Gastroesophageal sphincter (tissue), 4 donors: Measurements from ENCODE around the gene ENO3. TPM values are rescaled to one million over a fixed set of nuclear protein-coding genes. Genes with fewer than 3 reads are reported as not detected.

ENCODE experiments used
- ATAC-seq: fragments of 150-250 bp; one replicate; pipeline ENCODE4 v1.9.1; 2016; ENCODE audit warnings: mild to moderate bottlenecking, moderate library complexity
- H3K27ac ChIP-seq, 4 donors: fragments of 200-600 bp; sonication (generic) in 3 of 4; 1 replicate in 3 of 4; 2 replicates in 1 of 4; pipeline ENCODE4 v1.5.1; 2016 to 2019
- H3K27me3 ChIP-seq: fragments of 200-600 bp; sonication (generic); one replicate; pipeline ENCODE4 v1.5.1; 2019
- H3K36me3 ChIP-seq, 2 donors: fragments of 200-600 bp; sonication (generic); one replicate each; pipeline ENCODE4 v1.5.1; 2019; ENCODE audit warnings: control low read depth in 1 of 2
- H3K4me1 ChIP-seq, 3 donors: fragments of 200-600 bp; sonication (generic); 1 replicate in 2 of 3; 2 replicates in 1 of 3; pipeline ENCODE4 v1.5.1; 2016 to 2019; ENCODE audit warnings: control low read depth in 2 of 3
- H3K4me3 ChIP-seq, 2 donors: fragments of 200-600 bp; sonication (generic); one replicate each; pipeline ENCODE4 v1.5.1; 2019; ENCODE audit warnings: mild to moderate bottlenecking in 1 of 2, moderate library complexity in 1 of 2
- H3K9me3 ChIP-seq, 3 donors: fragments of 200-600 bp; sonication (generic); one replicate each; pipeline ENCODE4 v1.5.1; 2017 to 2019; ENCODE audit warnings: control low read depth in 2 of 3
- CTCF ChIP-seq, 4 experiments: fragments of 200-600 bp in 2 of 4; fragments of 450-650 bp in 2 of 4; sonication (generic) in 1 of 4; IDR thresholded peaks; one replicate each; pipeline ENCODE4 v1.5.1; 2017 to 2019; ENCODE audit warnings: antibody characterized with exemption in 4 of 4, mild to moderate bottlenecking in 2 of 4, moderate library complexity in 2 of 4
- EP300 ChIP-seq: sonication (generic); formaldehyde crosslinking; IDR thresholded peaks from one replicate; pipeline ENCODE4 v1.6.1; 2017; ENCODE audit warnings: antibody characterized with exemption, mild to moderate bottlenecking
- POLR2A ChIP-seq, 2 donors: fragments of 450-650 bp; IDR thresholded peaks; one replicate each; pipeline ENCODE4 v1.6.1; 2017; ENCODE audit warnings: antibody characterized with exemption in 2 of 2, mild to moderate bottlenecking in 2 of 2, moderate library complexity in 1 of 2
- POLR2AphosphoS5 ChIP-seq: sonication (generic); formaldehyde crosslinking; IDR thresholded peaks from one replicate; pipeline ENCODE4 v1.6.1; 2017; ENCODE audit warnings: antibody characterized with exemption
- WGBS, 2 donors: methylation state at CpG; one replicate each; pipeline ENCODE4 v1.1.5; 2018; ENCODE audit warnings: low coverage in 1 of 2; 5-methylcytosine and 5-hydroxymethylcytosine counted together
- total RNA-seq, 4 donors: library from RNA; depleted of rRNA; stranded (reverse); fragments of >200 nt; gene quantifications; one replicate each; pipeline ENCODE4 v1.1.0, GENCODE V29; 2016

Gene ENO3
- total RNA-seq, 4 donors from 2014 or later, result 1.5 to 16.2 (median 7.6) TPM

GRCh38 chr17:4953451-4953961, 2.6 kb downstream of the ENO3 start:
- H3K4me3 ChIP-seq, result no peak overlapping the region
- peak overlapping the region in 1 of 4 donors; percentile 5 for H3K27ac ChIP-seq
- TF ChIP-seq POLR2AphosphoS5 (no peak), CTCF (IDR thresholded peaks at IDR 0.05) (no peak), POLR2A (IDR thresholded peaks at IDR 0.05) (no peak), EP300 (no peak)
- peaks cover 0 to 45% (median 13%) of the 10 kb centered on the region in 3 donors for H3K4me1 ChIP-seq
- WGBS, 2 donors, result 77 to 83% methylated on average over 4 to 8 of the region's 14 CpGs
- H3K27me3 ChIP-seq, result no peaks in the 10 kb centered on the region
- ATAC-seq, result no peak
- peaks cover 0 to 16% of the 10 kb centered on the region in 2 donors for H3K36me3 ChIP-seq
- H3K9me3 ChIP-seq, result no peaks in the 10 kb centered on the region

GRCh38 chr17:4955091-4955490, 4.2 kb downstream of the ENO3 start:
- no peak for ATAC-seq
- Histone ChIP-seq H3K36me3 (peaks cover 0 to 32% of the 10 kb centered on the region in 2 donors), H3K27me3 (no peaks in the 10 kb centered on the region), H3K4me3 (no peak overlapping the region), H3K27ac (no peak overlapping the region), H3K4me1 (peaks cover 0 to 34% (median 13%) of the 10 kb centered on the region in 3 donors), H3K9me3 (no peaks in the 10 kb centered on the region)
- 96% methylated on average over 4 of the region's 8 CpGs; no CpG with 5 or more reads in 1 of the 2 donors for WGBS, 2 donors
- TF ChIP-seq POLR2A (IDR thresholded peaks at IDR 0.05), result no peak
- TF ChIP-seq EP300, result no peak
- no peak for TF ChIP-seq CTCF (IDR thresholded peaks at IDR 0.05)
- TF ChIP-seq POLR2AphosphoS5, result no peak

- 93% methylated on average over 3 of the region's 10 CpGs; no CpG with 5 or more reads in 1 of the 2 donors for WGBS, 2 donors
- no peaks in the 10 kb centered on the region for H3K9me3 ChIP-seq
- peaks cover 0 to 19% (median 0%) of the 10 kb centered on the region in 3 donors for H3K4me1 ChIP-seq
- H3K36me3 ChIP-seq, result peaks cover 0 to 45% of the 10 kb centered on the region in 2 donors
- TF ChIP-seq CTCF (IDR thresholded peaks at IDR 0.05) (peak in 2 of 4 experiments; percentile 14 to 18), EP300 (no peak)
- no peak overlapping the region for H3K27ac ChIP-seq
- no peak overlapping the region for H3K4me3 ChIP-seq
- ATAC-seq, result no peak
- H3K27me3 ChIP-seq, result no peaks in the 10 kb centered on the region
Measured at GRCh38 chr17:4956493-4957061, 5.7 kb downstream of the ENO3 start.

GRCh38 chr17:4958102-4958501, 7.2 kb downstream of the ENO3 start:
- WGBS, 2 donors, result 59 to 76% methylated on average over 3 of the region's 3 CpGs
- H3K36me3 ChIP-seq, result peaks cover 0 to 49% of the 10 kb centered on the region in 2 donors
- no peaks in the 10 kb centered on the region for H3K27me3 ChIP-seq
- no peak overlapping the region for H3K4me3 ChIP-seq
- no peaks in the 10 kb centered on the region for H3K9me3 ChIP-seq
- ATAC-seq, result no peak
- TF ChIP-seq EP300, result no peak
- no peak for TF ChIP-seq POLR2A (IDR thresholded peaks at IDR 0.05)
- TF ChIP-seq CTCF (IDR thresholded peaks at IDR 0.05), result no peak
- no peak for TF ChIP-seq POLR2AphosphoS5
- no peak overlapping the region for H3K27ac ChIP-seq
- H3K4me1 ChIP-seq, result peaks cover 0 to 8% (median 0%) of the 10 kb centered on the region in 3 donors
